Activated T-helper 17 cell treated with anti-CD3 and anti-CD28 coated beads, Interleukin-2, amount 50 U/mL, for 72 hours (primary cell): ENCODE measurements around the gene GPR108. TPM values are rescaled to one million over a fixed set of nuclear protein-coding genes. Genes with fewer than 3 reads are reported as not detected.
"Not testable (repeated sequence)": the region's sequence is repeated elsewhere in the genome, so short reads cannot be mapped to it uniquely, and the experiment has no call there.

Source experiments
- ATAC-seq: fragments of 150-1000 bp; cut with Tn5 transposase; replicated peaks from 2 replicates; pipeline ENCODE4 v1.10.0; 2021; ENCODE audit warnings: mild to moderate bottlenecking, moderate library complexity
- H3K27ac Mint-ChIP-seq: one replicate; pipeline ENCODE4 v1.8.0; 2022; ENCODE audit warnings: mixed read lengths
- H3K27me3 Mint-ChIP-seq: one replicate; pipeline ENCODE4 v1.8.0; 2022; ENCODE audit warnings: mixed read lengths
- H3K36me3 Mint-ChIP-seq: one replicate; pipeline ENCODE4 v1.8.0; 2022; ENCODE audit warnings: low read depth, mild to moderate bottlenecking, mixed read lengths
- H3K4me1 Mint-ChIP-seq: one replicate; pipeline ENCODE4 v1.8.0; 2022; ENCODE audit warnings: mixed read lengths
- H3K4me3 Mint-ChIP-seq: one replicate; pipeline ENCODE4 v1.8.0; 2022; ENCODE audit warnings: mild to moderate bottlenecking, mixed read lengths
- H3K9me3 Mint-ChIP-seq: one replicate; pipeline ENCODE4 v1.8.0; 2022; ENCODE audit warnings: mixed read lengths
- total RNA-seq, 2 donors: library from RNA; stranded (reverse); gene quantifications; one replicate each; pipeline ENCODE4 v1.2.3, GENCODE V29; 2022

GPR108 gene
- total RNA-seq, 2 donors from 2014 or later, result 49.8 to 64.7 TPM

GRCh38 chr19:6767357-6768235 is 30.2 kb upstream of the GPR108 start, which contains the start of gene SH2D3A:
Gene SH2D3A, minus strand, starts transcription at chr19:6767435. Its CDS starts 3,687 bp downstream, at chr19:6763748.
- H3K27me3 Mint-ChIP-seq, result no peaks in the 10 kb centered on the region
- ATAC-seq, result peak; percentile 75
- peaks cover 22% of the 10 kb centered on the region for H3K4me1 Mint-ChIP-seq
- H3K36me3 Mint-ChIP-seq, result peaks cover 21% of the 10 kb centered on the region
- H3K27ac Mint-ChIP-seq, result peak within 1 kb of the TSS; percentile 55
- peak within 1 kb of the TSS; percentile 87 for H3K4me3 Mint-ChIP-seq
- H3K9me3 Mint-ChIP-seq, result no peaks in the 10 kb centered on the region

- Mint-ChIP-seq H3K27me3 (no peaks in the 10 kb centered on the region), H3K36me3 (peaks cover 19% of the 10 kb centered on the region), H3K9me3 (no peaks in the 10 kb centered on the region), H3K27ac (peak overlapping the region; percentile 55), H3K4me3 (peak overlapping the region; percentile 87), H3K4me1 (peaks cover 18% of the 10 kb centered on the region)
- peak; percentile 33 for ATAC-seq
These were observed 29.6 kb upstream of the GPR108 start for GRCh38 chr19:6767081-6767356.

GRCh38 chr19:6766357-6767080 is 29.1 kb upstream of the GPR108 start:
- H3K27me3 Mint-ChIP-seq, result no peaks in the 10 kb centered on the region
- peak overlapping the region; percentile 55 for H3K27ac Mint-ChIP-seq
- peak overlapping the region; percentile 87 for H3K4me3 Mint-ChIP-seq
- peaks cover 21% of the 10 kb centered on the region for H3K36me3 Mint-ChIP-seq
- H3K4me1 Mint-ChIP-seq, result peaks cover 14% of the 10 kb centered on the region
- no peaks in the 10 kb centered on the region for H3K9me3 Mint-ChIP-seq
- ATAC-seq, result no peak

GRCh38 chr19:6765738-6766356 is 28.5 kb upstream of the GPR108 start:
- Mint-ChIP-seq H3K9me3 (no peaks in the 10 kb centered on the region), H3K4me1 (peaks cover 14% of the 10 kb centered on the region), H3K27me3 (no peaks in the 10 kb centered on the region), H3K27ac (peak overlapping the region; percentile 55), H3K36me3 (peaks cover 24% of the 10 kb centered on the region), H3K4me3 (peak overlapping the region; percentile 87)
- no peak for ATAC-seq

- peaks cover 50% of the 10 kb centered on the region for H3K36me3 Mint-ChIP-seq
- H3K27me3 Mint-ChIP-seq, H3K9me3 Mint-ChIP-seq, H3K4me1 Mint-ChIP-seq, H3K4me3 Mint-ChIP-seq, H3K27ac Mint-ChIP-seq, ATAC-seq: not testable (repeated sequence)
These were observed 24.9 kb upstream of the GPR108 start for GRCh38 chr19:6762253-6762797.

- H3K4me1 Mint-ChIP-seq, result peaks cover 2% of the 10 kb centered on the region
- ATAC-seq, result peak; percentile 48
- no peaks in the 10 kb centered on the region for H3K9me3 Mint-ChIP-seq
- no peak overlapping the region for H3K27ac Mint-ChIP-seq
- H3K27me3 Mint-ChIP-seq, result no peaks in the 10 kb centered on the region
- H3K4me3 Mint-ChIP-seq, result no peak overlapping the region
- H3K36me3 Mint-ChIP-seq, result peaks cover 51% of the 10 kb centered on the region
These were observed 23.8 kb upstream of the GPR108 start for GRCh38 chr19:6761053-6761676.

GRCh38 chr19:6760606-6761005 is 23.2 kb upstream of the GPR108 start:
- H3K27me3 Mint-ChIP-seq, result no peaks in the 10 kb centered on the region
- H3K9me3 Mint-ChIP-seq, result no peaks in the 10 kb centered on the region
- peaks cover 54% of the 10 kb centered on the region for H3K36me3 Mint-ChIP-seq
- no peaks in the 10 kb centered on the region for H3K4me1 Mint-ChIP-seq
- H3K4me3 Mint-ChIP-seq, result no peak overlapping the region
- no peak overlapping the region for H3K27ac Mint-ChIP-seq
- no peak for ATAC-seq

GRCh38 chr19:6754653-6755463 is 17.5 kb upstream of the GPR108 start:
- Mint-ChIP-seq H3K27me3 (no peaks in the 10 kb centered on the region), H3K36me3 (peaks cover 79% of the 10 kb centered on the region), H3K9me3 (no peaks in the 10 kb centered on the region), H3K4me1 (peaks cover 5% of the 10 kb centered on the region), H3K27ac (no peak overlapping the region), H3K4me3 (no peak overlapping the region)
- ATAC-seq, result no peak

- H3K36me3 Mint-ChIP-seq, result peaks cover 80% of the 10 kb centered on the region
These were observed 16.8 kb upstream of the GPR108 start for GRCh38 chr19:6754136-6754535.

GRCh38 chr19:6753178-6754031 is 16.0 kb upstream of the GPR108 start:
- peaks cover 5% of the 10 kb centered on the region for H3K4me1 Mint-ChIP-seq
- peak; percentile 85 for ATAC-seq
- peaks cover 82% of the 10 kb centered on the region for H3K36me3 Mint-ChIP-seq
- peak overlapping the region; percentile 63 for H3K4me3 Mint-ChIP-seq
- no peaks in the 10 kb centered on the region for H3K27me3 Mint-ChIP-seq
- H3K27ac Mint-ChIP-seq, result no peak overlapping the region
- no peaks in the 10 kb centered on the region for H3K9me3 Mint-ChIP-seq

More at GRCh38 chr19:6754136-6754535, 16.8 kb upstream of the GPR108 start:
- no peak for ATAC-seq
- Mint-ChIP-seq H3K4me1 (peaks cover 5% of the 10 kb centered on the region), H3K27me3 (no peaks in the 10 kb centered on the region), H3K4me3 (no peak overlapping the region), H3K9me3 (no peaks in the 10 kb centered on the region), H3K27ac (no peak overlapping the region)

GRCh38 chr19:6752256-6753177 is 15.1 kb upstream of the GPR108 start:
- Mint-ChIP-seq H3K36me3 (peaks cover 82% of the 10 kb centered on the region), H3K4me1 (peaks cover 5% of the 10 kb centered on the region), H3K9me3 (no peaks in the 10 kb centered on the region), H3K27ac (no peak overlapping the region), H3K27me3 (no peaks in the 10 kb centered on the region), H3K4me3 (peak overlapping the region; percentile 63)
- ATAC-seq, result no peak

- peaks cover 91% of the 10 kb centered on the region for H3K36me3 Mint-ChIP-seq
- no peaks in the 10 kb centered on the region for H3K9me3 Mint-ChIP-seq
- H3K4me1 Mint-ChIP-seq, result peaks cover 5% of the 10 kb centered on the region
- ATAC-seq, result no peak
- no peak overlapping the region for H3K4me3 Mint-ChIP-seq
- H3K27me3 Mint-ChIP-seq, result no peaks in the 10 kb centered on the region
- no peak overlapping the region for H3K27ac Mint-ChIP-seq
These were observed 13.8 kb upstream of the GPR108 start for GRCh38 chr19:6751189-6751588.
